ENCODE measurements around the gene CAP2.

Gene CAP2

DNA sequence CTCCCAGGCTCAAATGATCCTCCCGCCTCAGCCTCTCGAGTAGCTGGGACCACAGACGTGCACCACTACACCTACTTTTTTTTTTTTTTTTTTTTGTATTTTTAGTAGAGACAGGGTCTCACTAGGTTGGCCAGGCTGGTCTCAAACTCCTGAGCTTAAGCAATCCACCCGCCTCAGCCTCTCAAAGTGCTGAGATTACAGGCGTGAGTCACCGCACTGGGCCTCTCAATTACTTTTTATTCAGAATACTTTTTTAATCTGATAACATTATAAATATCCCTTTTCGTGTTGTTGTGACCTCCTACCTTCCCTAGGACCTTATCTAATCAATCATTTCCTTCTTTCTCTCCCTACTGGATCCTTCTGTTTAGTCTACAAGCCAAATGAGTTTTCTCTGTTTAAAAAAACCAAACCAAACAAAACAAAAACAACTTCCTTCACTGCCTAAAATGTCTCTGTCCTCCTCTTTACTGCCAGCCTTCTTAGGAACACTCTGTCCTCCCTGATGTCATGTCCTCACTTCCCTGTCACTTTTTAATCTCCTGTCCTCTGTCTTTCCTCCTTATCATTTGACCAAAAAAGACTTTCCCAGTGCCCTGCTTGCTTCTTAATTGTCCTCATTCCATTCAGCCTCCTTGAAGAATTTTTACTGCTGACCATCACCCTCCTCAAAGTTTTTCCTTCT lies 85.0 kb downstream of the CAP2 start:
- DNase-seq: no peak

- DNase-seq: no peak
These were observed 85.6 kb downstream of the CAP2 start for GRCh38 chr6:17478946-17479345.

- no peak for DNase-seq
These were observed 87.1 kb downstream of the CAP2 start for GRCh38 chr6:17480476-17480875.

DNA sequence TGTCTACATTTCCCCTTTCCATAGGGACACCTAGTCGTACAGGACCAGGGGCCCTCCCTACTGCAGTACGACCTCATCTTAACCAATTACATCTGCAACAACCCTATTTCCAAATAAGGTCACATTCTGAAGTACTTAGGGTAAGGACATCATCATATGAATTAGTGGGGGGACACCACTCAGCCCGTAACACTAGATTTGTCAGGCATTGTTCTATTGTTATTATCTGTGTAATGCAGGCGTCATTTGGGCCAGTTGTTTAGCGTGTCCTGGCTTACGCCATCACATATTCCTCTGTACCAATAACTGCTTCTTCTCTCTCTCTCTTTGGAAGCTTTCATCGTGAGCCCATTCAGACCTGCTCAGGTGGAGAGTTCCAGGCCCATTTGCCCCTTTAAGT lies 89.3 kb downstream of the CAP2 start:
- DNase-seq: no peak

DNA sequence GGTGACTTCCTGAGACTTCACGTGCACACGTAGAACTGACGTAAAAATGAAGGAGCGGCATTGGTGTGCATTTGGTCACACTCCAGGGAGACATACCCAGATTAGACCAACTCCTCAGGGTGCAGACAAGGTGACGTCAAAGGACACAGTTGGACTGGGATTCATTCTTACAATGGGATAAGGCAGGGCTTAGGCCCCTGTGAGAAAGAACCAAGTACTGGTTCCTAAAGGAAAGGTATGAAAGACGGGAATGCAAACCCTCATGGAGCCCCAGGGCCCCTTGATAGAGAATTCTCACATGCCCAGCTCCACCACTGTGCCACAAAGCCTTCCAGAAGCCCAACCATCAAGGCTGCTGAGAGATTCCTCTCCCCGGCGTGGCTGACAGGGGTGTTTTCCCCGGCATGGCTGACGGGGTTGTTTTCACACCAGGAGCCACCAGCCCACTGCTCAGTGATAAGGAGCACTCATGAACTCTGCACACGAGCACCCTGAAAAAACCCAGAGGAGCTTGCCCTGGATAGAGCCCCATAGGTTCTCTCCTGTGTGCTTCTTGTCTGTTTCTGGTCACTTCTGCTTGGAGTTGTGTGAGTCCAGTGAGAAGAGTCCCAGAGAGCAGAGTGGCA lies 90.1 kb downstream of the CAP2 start:
- no peak for DNase-seq

DNA sequence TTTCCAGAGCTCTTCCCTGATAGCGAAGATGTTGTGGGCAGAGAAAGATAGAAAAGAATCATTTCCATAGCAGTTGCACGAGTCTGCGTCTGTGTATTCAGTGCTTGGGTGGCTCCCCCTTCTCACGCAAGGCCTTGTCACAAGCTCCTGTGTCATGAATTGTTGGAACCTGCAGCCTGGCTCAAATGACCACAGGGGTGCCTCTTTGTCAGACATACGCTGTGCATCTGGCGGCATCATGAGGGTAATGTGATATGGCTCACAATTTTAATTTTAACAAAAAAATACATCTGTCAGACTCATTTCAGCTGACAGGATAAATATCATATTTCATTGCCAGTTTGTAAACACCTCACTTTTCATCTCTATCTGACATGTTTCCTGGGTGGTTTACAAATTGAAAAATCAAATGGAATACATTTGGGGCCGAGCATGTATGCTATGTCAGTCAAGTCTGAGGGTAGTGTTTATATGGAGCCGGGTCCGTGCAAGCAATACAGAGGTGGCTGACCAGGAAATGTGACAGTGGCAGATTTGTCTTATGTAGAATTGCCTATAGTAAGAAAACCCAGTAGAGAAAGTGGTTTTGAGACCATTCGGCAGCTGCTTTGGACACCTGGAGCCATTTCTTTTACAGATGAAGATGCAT lies 90.9 kb downstream of the CAP2 start:
- DNase-seq: peak; percentile 71

DNA sequence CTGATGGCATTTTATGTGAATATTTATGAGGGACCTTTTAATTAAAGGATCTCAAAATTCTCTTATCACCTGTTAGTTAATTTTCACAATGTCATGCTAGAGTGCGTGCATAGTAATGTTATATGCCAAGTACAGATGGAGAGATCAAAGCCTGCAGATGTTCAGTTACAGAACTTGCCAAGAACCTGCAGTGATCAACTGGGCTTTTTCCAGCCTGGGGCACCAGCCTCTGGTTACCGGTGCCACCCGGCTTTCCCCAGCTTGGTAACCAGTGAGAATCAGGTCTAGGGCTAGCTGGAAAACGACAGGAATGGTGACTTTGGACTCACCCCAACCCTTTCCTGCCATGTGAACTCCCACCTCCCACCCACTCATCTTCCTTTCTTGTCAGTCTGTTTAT lies 91.8 kb downstream of the CAP2 start:
- DNase-seq: no peak

DNA sequence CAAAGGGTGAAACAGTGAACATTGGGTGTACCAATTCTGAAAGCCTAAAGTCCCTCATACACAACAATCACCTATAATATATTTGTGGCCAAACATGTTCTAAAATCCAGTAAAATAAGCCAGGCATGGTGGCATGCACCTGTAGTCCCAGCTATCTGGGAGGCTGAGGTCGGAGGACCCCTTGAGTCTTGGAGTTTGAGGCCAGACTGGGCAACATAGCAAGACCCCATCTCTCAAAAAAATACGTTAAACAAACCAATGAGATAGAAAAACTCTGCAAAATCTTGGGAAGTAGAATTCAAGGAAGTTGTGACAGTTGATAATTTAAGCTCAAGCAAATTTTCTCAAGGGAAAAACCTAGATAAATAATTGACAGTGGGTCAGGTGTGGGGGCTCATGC lies 92.6 kb downstream of the CAP2 start:
- no peak for DNase-seq

DNA sequence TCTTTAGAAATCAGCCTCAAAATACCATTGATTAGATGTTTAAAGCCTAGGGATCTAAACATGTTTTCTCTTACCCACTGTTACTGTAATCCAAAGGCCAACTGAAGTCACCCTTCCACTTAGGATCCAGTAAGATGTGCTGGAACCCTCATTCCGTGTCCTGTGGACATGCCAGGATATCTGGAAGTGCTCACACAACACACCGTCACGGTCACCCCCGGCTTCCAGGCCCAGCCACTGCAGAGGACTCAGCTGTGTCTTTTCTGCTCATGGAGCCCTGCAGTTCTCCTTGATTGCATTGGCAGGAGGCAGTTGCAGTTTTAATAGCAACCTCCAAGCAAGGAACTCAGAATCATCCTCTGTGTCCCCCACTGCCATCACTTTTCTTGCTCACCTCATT lies 93.3 kb downstream of the CAP2 start:
- no peak for DNase-seq

DNA sequence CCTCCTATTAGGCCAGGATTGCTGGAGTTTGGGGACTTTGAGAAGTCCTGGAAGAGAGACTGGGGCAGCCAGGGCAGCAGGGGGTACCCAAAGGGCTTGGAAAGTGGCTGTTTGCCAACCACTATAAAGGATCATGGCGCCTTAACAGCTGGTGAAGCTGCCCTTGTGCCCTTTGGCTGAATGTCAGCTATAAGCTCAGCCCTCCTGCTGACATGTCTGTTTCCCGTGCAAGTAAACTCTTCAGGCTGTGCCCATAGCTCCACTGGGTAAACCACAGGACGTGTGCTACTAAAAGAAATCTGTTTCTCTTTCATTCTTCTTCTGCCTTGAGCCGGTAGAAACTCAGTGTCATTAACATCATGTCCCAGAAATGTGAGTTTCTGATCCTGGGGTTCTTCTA lies 97.3 kb downstream of the CAP2 start:
- DNase-seq: peak; percentile 20

GRCh38 chr6:17491416-17492142 lies 98.2 kb downstream of the CAP2 start:
- DNase-seq: no peak

- DNase-seq: no peak
These were observed 99.0 kb downstream of the CAP2 start for GRCh38 chr6:17492350-17492749.

DNA sequence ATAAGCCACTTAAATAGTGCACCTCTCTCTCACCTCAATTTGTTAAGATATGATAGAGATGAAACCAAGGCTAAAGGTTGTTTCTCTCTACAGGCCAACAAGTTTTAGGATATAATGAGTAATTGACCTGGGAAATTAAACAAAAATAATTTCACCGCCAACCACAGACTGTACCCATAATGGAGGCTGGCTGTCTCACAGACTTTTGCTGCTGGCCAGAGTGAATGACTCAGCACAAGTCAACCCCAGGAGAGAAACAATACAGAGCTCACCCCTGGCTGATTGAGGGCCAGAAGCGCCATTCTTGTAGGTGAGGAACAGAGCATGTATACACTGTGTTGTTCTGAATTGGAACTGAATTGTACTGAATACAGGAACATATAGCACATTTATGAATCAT lies 99.9 kb downstream of the CAP2 start:
- no peak for DNase-seq

- DNase-seq: no peak
These were observed 100.8 kb downstream of the CAP2 start for GRCh38 chr6:17494177-17494576.

- DNase-seq: no peak
These were observed 101.5 kb downstream of the CAP2 start for GRCh38 chr6:17494919-17495318.

DNA sequence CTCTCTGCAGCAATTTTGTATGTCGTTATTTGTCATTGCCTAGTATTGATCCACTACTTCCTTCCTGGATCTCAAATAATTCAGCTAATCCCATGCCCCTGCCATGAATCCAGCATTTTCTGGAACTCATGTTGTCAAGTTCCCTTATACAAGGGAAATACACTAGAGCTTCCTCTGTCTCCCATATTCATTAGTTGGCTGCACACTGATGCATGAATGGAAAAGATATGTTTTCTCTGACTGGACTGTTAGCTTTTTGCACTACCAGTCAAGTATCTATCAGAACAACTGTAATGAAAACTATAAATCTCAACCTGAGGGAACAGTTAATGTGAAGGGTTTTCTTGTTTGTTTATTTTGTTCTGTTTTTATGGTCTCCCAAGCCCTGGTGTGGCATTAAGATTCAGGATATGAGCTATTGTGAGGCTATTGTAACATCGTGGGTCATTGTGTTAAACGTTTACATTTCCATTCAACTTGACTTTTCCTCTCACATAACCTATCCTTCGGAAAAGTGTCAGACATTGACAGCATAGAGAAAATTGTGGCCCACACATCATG lies 104.2 kb downstream of the CAP2 start:
- peak; percentile 90 for DNase-seq

GRCh38 chr6:17501442-17501841 lies 108.0 kb downstream of the CAP2 start:
- DNase-seq: no peak

- no peak for DNase-seq
These were observed 108.7 kb downstream of the CAP2 start for GRCh38 chr6:17501982-17502704.

DNA sequence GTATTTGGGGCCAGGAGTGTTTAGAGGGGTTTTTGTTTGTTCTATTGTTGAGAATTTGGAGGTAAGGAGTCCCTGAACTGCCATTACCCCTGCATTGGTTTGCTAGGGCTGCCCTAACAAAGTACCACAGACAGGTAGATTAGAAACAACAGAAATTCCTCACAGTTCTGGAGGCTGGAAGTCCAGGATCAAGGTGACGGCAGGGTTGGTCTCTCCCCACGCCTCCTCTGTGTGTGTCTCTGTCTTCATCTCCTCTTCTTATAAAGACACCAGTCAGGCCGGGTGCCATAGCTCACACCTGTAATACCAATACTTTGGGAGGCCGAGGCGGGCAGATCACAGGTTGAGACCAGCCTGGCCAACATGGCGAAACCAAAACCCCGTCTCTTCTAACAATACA lies 109.7 kb downstream of the CAP2 start:
- no peak for DNase-seq

DNA sequence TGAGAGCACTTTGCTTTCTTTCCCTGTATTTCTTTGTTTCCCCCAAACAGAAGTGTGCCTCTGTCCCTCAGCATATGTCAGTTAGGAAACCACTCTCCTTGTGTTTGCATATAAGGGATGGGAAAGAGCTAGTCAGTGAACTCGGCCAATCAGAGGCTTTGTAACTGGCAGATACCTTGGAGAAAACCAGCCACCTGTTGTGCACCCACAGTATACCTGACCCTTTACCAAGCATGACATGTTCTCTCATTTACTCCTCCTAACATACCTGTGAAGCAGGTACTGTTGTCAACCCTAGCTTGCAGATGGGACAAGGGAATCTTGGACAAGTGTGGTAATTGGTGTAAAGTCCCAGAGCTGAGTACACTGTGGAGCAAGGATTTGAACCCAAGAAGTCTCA lies 110.6 kb downstream of the CAP2 start:
- DNase-seq: no peak

GRCh38 chr6:17505062-17505476 lies 111.7 kb downstream of the CAP2 start:
- no peak for DNase-seq

GRCh38 chr6:17505767-17506280 lies 112.4 kb downstream of the CAP2 start:
- DNase-seq: no peak

DNA sequence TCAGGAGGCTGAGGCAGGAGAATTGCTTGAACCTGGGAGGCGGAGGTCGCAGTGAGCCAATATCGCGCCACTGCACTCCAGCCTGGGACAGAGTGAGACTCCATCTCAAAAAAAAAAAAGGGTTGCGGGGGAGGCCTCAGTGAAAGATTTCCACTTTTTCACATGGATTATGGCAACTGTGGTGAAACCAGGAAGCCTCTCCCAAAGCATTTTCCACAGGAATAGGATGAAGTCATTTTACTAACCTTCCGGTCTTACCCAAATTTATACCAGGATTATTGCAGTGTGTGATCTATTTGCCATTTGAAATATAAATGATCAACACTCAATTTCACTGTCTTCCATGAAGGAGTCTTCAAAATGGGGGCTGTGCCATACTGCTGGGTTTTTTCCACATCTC lies 113.1 kb downstream of the CAP2 start:
- DNase-seq: no peak
